HEK293T (cell line): ENCODE measurements around the gene TUFM.

ENCODE experiments used
- CTCF ChIA-PET: fragments of 350-600 bp; formaldehyde crosslinking; extraction: SDS; loops from one replicate; lab custom pipeline; 2021; ENCODE audit warnings: antibody characterized with exemption, inconsistent platforms; lab: Yijun Ruan, JAX
- POLR2A ChIA-PET: fragments of 350-600 bp; formaldehyde crosslinking; extraction: SDS; loops from one replicate; lab custom pipeline; 2020; ENCODE audit warnings: antibody characterized with exemption, inconsistent platforms; lab: Yijun Ruan, JAX
- DNase-seq: peaks from one replicate; pipeline ENCODE4 v3.0.0; 2012; ENCODE audit warnings: mixed read lengths; ENCODE audit errors: extremely low spot score
- ARNT ChIP-seq: fragments of 450-650 bp; IDR thresholded peaks from 2 replicates; pipeline ENCODE4 v1.6.1; 2017; ENCODE audit warnings: mild to moderate bottlenecking
- BHLHE40 ChIP-seq: fragments of 450-650 bp; IDR thresholded peaks from 2 replicates; pipeline ENCODE4 v1.6.1; 2016; ENCODE audit warnings: mild to moderate bottlenecking, moderate library complexity, borderline replicate concordance
- CTBP1 ChIP-seq: fragments of 450-650 bp; IDR thresholded peaks from 2 replicates; pipeline ENCODE4 v1.6.1; 2016; ENCODE audit warnings: borderline replicate concordance
- ELF4 ChIP-seq: fragments of 450-650 bp; IDR thresholded peaks from 2 replicates; pipeline ENCODE4 v1.6.1; 2017; ENCODE audit warnings: antibody characterized with exemption
- FOXA1 ChIP-seq: fragments of 450-650 bp; IDR thresholded peaks from 2 replicates; pipeline ENCODE4 v1.6.1; 2016; ENCODE audit warnings: mild to moderate bottlenecking
- FOXK2 ChIP-seq: fragments of 450-650 bp; IDR thresholded peaks from 2 replicates; pipeline ENCODE4 v1.6.1; 2016; ENCODE audit warnings: mild to moderate bottlenecking
- FOXM1 ChIP-seq: fragments of 450-650 bp; IDR thresholded peaks from 2 replicates; pipeline ENCODE4 v1.6.1; 2017; ENCODE audit warnings: mild to moderate bottlenecking, borderline replicate concordance
- HDGF ChIP-seq: fragments of 450-650 bp; IDR thresholded peaks from 2 replicates; pipeline ENCODE4 v1.6.1; 2017; ENCODE audit warnings: antibody characterized with exemption, borderline replicate concordance
- L3MBTL2 ChIP-seq: fragments of 450-650 bp; conservative IDR thresholded peaks from 2 replicates; pipeline ENCODE4 v1.6.1; 2016; ENCODE audit warnings: mild to moderate bottlenecking
- LEF1 ChIP-seq: fragments of 450-650 bp; IDR thresholded peaks from 2 replicates; pipeline ENCODE4 v1.6.1; 2017; ENCODE audit warnings: mild to moderate bottlenecking, borderline replicate concordance
- NFRKB ChIP-seq: fragments of 450-650 bp; IDR thresholded peaks from 2 replicates; pipeline ENCODE4 v1.6.1; 2016; ENCODE audit warnings: mild to moderate bottlenecking, moderate library complexity
- SP1 ChIP-seq: fragments of 450-650 bp; IDR thresholded peaks from 2 replicates; pipeline ENCODE4 v1.6.1; 2017
- SUZ12 ChIP-seq: fragments of 450-650 bp; IDR thresholded peaks from 2 replicates; pipeline ENCODE4 v1.6.1; 2016; ENCODE audit warnings: mild to moderate bottlenecking
- TARDBP ChIP-seq: fragments of 450-650 bp; IDR thresholded peaks from 2 replicates; pipeline ENCODE4 v1.6.1; 2016
- ZNF384 ChIP-seq: fragments of 450-650 bp; IDR thresholded peaks from 2 replicates; pipeline ENCODE4 v1.6.1; 2016
- TF ChIP-seq, protein P1 (sequence below): fragments of 450-650 bp; IDR thresholded peaks from 2 replicates; pipeline ENCODE4 v1.6.1; 2016

TUFM gene

DNA sequence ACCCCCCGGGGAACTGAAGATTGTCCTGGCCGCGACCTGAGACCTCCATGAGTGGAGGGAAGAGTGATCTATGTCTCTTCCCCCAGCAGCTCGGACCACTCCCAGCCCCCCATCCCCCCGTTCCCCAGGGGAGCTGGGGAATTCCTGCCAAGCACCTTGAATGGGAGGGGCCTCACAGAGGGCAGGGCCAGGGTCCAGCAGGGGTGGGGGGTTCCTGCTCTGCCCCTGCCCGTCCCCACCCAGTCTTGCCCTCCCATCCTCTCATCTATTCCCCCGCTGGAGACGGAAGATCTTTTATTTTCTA, 9.4 kb downstream of the TUFM start:
- ChIA-PET POLR2A (interaction anchor here (1.1 to 4.5 kb wide), 4 partner anchors 9 to 25 kb away, joined by 3 to 26 read pairs (median 13); partner anchors contain the start of genes ATXN2L and TUFM), CTCF (interaction anchor here (0.6 kb wide), 1 partner anchor 20 kb away, joined by 5 read pairs; no protein-coding TSS in a partner anchor)
- no peak for DNase-seq
- TF ChIP-seq BHLHE40: no peak
- TF ChIP-seq, protein P1, sequence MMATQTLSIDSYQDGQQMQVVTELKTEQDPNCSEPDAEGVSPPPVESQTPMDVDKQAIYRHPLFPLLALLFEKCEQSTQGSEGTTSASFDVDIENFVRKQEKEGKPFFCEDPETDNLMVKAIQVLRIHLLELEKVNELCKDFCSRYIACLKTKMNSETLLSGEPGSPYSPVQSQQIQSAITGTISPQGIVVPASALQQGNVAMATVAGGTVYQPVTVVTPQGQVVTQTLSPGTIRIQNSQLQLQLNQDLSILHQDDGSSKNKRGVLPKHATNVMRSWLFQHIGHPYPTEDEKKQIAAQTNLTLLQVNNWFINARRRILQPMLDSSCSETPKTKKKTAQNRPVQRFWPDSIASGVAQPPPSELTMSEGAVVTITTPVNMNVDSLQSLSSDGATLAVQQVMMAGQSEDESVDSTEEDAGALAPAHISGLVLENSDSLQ: no peak
- TF ChIP-seq ELF4: no peak
- no peak for TF ChIP-seq FOXM1
- no peak for TF ChIP-seq FOXA1

DNA sequence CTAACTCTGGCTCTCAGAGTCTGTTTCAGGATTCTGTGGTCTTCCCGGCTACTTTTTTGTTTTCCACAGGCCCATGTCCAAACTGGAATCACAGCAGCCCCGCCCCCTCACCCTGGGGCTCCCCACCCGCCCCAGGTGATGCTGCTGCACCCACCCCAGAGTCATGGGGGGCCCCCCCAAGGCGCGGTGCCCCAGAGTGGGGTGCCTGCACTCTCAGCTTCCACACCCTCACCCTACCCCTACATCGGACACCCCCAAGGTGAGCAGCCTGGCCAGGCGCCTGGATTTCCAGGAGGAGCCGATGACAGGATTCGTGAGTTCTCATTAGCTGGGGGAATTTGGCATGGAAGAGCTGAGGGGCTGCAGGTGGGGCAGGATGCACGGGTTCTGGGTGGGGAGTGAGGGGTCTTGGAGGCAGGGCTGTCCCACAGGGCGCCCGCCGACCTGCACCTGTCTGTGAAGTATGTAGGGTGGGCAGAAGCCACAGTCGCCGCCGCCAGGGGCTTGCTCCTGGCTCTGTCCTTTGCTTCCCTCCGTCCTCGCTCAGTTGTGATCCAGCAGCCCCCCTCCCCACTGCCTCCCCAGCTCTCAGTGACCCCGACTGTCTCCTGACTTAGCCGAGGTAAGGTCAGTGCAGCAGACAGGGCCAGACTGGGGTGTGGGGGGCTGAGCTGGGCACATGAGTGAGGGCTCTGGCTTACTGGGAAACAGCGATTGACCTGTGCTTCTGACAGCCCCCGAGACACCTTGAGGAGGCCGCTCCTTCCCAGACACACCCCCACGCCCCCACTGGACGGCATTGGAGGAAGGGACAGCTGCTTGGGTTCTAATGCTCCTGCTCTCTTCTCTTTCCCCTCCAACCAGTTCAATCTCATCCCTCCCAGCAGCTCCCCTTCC, 10.0 kb downstream of the TUFM start:
- POLR2A ChIA-PET: interaction anchor here (1.0 to 4.5 kb wide), 4 partner anchors 8 to 26 kb away, joined by 3 to 26 read pairs (median 10); partner anchors contain the start of genes ATXN2L and TUFM
- CTCF ChIA-PET: no interaction called here
- no peak for TF ChIP-seq LEF1
- no peak for TF ChIP-seq ZNF384
- TF ChIP-seq FOXK2: no peak
- TF ChIP-seq, protein P1: no peak
- TF ChIP-seq ARNT: no peak
- no peak for TF ChIP-seq FOXM1
- TF ChIP-seq TARDBP: no peak
- TF ChIP-seq SP1: no peak
- no peak for TF ChIP-seq FOXA1
- TF ChIP-seq CTBP1: no peak
- TF ChIP-seq ELF4: no peak
- TF ChIP-seq NFRKB: no peak
- no peak for TF ChIP-seq HDGF
- DNase-seq: no peak

DNA sequence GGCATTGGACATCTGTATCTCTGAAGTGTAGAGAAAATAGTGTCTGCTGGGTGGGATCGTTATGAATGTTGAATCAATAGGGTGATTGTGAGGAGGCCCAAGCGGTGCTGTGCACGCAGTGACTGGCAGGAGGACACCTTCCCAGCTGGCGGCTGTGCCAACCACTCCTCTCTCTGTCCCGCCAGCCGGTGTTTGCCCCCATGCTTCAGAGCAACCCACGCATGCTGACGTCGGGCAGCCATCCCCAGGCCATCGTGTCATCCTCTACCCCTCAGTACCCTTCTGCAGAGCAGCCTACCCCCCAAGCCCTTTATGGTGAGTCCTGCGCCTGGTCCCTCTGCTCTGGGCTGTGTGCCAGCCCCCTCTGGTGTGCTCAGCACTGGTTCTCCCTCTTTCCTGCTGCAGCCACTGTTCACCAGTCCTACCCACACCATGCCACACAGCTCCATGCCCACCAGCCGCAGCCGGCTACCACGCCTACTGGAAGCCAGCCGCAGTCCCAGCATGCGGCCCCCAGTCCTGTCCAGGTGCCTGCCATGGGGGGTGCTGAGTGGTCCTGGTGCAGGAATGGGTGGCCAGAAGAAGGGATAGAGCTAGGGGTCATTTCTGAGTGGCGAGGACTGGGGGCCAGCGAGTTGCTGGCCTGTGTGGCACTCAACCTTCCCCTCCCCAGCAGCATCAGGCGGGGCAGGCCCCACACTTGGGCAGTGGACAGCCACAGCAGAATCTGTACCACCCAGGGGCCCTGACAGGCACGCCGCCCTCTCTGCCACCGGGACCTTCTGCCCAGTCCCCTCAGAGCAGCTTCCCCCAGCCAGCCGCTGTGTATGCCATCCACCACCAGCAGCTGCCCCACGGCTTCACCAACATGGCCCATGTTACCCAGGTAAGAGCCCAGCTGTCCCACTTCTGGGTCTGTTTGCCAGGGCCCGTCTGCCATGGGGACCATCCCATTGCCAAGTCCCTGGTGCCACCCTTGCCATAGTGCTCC, 11.0 kb downstream of the TUFM start:
- no peak for DNase-seq
- ChIA-PET POLR2A (interaction anchor here (1.0 to 4.5 kb wide), 5 partner anchors 7 to 28 kb away, joined by 3 to 26 read pairs (median 5); partner anchors contain the start of genes ATXN2L, SH2B1 and TUFM), CTCF (no interaction called here)
- no peak for TF ChIP-seq ARNT
- TF ChIP-seq FOXK2: no peak
- no peak for TF ChIP-seq TARDBP
- no peak for TF ChIP-seq SUZ12
- TF ChIP-seq, protein P1: no peak
- TF ChIP-seq FOXA1: no peak
- no peak for TF ChIP-seq NFRKB
- no peak for TF ChIP-seq HDGF
- no peak for TF ChIP-seq BHLHE40
- no peak for TF ChIP-seq FOXM1
- no peak for TF ChIP-seq ZNF384
- no peak for TF ChIP-seq LEF1
- TF ChIP-seq SP1: no peak
- TF ChIP-seq ELF4: no peak
- TF ChIP-seq CTBP1: no peak
- TF ChIP-seq L3MBTL2: no peak

DNA sequence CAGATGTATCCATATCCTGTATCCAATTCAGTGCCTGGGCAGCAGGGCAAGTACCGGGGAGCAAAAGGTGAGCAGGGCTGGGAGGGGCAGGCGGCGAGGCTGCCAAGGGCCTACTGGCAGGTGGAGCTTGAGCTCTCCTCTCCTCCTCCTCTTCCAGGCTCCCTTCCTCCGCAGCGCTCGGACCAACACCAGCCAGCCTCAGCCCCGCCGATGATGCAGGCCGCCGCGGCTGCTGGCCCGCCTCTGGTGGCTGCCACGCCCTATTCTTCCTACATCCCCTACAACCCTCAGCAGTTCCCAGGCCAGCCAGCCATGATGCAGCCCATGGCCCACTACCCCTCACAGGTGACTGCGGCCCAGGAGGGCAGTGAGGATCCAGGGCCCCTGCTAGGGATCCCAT, 11.8 kb downstream of the TUFM start:
- POLR2A ChIA-PET: interaction anchor here (1.1 to 4.5 kb wide), 3 partner anchors 11 to 29 kb away, joined by 3 to 26 read pairs (median 4); partner anchors contain the start of genes ATXN2L and SH2B1

DNA sequence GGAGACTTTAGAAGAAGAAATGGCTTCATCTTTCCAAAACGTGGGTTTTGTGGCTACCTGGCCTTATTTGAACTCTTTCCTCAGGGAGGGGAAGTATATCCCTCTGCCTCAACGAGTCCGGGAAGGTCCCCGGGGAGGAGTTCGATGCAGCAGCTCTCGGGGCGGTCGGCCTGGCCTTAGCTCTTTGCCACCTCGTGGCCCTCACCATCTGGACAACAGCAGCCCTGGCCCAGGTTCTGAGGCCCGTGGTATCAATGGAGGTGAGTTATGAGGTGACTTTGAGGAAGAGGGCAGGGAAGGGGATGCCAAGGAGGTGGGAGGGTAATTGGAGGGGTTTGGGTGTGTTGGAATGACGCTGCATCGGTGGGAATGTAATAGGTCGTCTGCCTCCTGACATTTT, 15.6 kb downstream of the TUFM start:
- ChIA-PET POLR2A (no interaction called here), CTCF (no interaction called here)

More for the DNA sequence above, 11.8 kb downstream of the TUFM start:
- CTCF ChIA-PET: no interaction called here
- DNase-seq: no peak
- TF ChIP-seq FOXA1 (no peak), CTBP1 (no peak), ZNF384 (no peak), ARNT (no peak), NFRKB (no peak), SP1 (no peak), FOXM1 (no peak), FOXK2 (no peak), ELF4 (no peak), SUZ12 (no peak)
- TF ChIP-seq, protein P1: no peak

More for the DNA sequence above, 15.6 kb downstream of the TUFM start:
- TF ChIP-seq LEF1: no peak
- TF ChIP-seq ARNT: no peak
- TF ChIP-seq TARDBP: no peak
- no peak for TF ChIP-seq NFRKB
- no peak for TF ChIP-seq FOXM1
- no peak for TF ChIP-seq SUZ12
- no peak for TF ChIP-seq HDGF
- TF ChIP-seq, protein P1: no peak
- TF ChIP-seq FOXA1: no peak
- TF ChIP-seq ELF4: no peak
- TF ChIP-seq ZNF384: no peak
- DNase-seq: no peak
